ENCODE data around the gene LEP.

The LEP gene

DNA sequence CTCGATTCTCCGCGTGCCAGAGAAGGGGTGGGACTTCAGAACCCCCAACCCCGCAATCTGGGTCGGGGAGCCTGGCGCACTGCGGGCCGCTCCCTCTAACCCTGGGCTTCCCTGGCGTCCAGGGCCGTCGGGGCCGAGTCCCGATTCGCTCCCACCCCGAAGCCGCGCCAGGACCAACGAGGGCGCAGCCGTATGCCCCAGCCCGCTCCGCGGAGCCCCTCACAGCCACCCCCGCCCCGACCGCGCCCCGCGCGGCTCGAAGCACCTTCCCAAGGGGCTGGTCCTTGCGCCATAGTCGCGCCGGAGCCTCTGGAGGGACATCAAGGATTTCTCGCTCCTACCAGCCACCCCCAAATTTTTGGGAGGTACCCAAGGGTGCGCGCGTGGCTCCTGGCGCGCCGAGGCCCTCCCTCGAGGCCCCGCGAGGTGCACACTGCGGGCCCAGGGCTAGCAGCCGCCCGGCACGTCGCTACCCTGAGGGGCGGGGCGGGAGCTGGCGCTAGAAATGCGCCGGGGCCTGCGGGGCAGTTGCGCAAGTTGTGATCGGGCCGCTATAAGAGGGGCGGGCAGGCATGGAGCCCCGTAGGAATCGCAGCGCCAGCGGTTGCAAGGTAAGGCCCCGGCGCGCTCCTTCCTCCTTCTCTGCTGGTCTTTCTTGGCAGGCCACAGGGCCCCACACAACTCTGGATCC, at the start of gene LEP:
LEP (plus strand) TSS at position 583 of the 691 bp plus-strand sequence. CDS start 10,741 bp downstream, outside the sequence.
- DNase-seq: no peak

DNA sequence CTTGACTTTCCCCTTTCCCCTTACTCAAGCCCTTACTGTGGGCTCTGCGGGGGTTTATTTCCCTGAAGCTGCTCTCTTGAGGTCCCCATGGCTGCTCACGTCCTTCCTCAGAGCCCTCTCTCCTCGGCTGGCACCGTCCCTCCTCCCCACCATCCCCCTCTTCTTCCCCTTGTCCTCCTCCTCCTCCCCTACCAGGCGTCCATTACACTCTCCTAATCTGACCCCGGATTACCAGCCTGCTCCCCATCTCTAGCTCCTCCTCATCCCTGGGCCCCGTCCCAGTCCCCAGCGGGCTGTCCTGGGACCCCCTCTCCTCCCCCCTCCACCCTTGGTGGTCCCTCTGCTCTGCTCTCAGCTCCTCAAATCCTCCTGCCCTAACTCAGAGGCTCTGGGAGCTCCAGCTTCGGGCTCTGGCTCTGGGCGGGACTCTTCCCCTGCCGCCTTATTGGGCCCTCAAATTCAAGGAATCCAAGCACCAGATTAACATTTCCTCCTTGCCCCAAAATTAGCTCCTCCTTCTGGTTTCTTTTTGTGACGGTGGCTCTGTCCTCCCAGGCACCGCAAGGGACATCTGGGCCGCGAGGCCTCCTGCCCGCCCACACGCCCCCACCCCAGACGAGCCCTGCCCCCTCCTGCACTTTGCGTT, 48.5 kb upstream of the LEP start:
- DNase-seq: no peak

DNA sequence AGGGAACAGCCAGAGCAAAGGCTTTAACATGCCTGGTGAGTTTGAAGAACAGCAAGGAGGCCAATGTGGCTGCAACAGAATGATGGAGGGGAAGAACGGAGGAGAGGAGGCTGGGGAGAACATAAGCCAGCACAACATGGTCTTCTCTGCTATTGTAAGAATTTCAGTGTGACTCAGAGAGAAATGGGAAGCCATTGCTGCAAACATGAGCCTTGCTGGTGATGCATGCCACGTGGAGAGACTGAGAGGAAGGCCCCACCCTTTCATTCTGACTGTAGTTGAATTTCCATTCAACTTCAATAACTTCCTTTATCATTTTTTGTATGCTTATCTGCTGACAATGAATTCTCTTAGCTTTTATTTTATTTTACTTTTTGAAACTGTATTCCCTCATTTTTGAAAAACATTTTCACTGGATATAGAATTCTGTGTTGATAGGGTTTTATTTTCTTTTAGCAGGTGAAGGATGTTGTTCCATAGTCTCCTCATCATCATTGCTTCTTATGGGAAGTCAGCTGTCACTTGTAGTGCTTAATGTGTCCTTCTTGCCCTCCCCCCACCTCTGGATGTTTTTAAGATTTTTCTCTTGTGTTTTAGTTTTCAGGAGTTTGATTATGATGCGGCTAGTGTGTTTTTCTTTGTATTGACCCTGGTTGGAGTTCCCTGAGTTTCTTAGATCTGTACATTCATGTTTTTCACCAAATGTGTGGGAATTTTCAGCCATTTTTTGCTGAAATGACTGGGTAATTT, 46.4 kb upstream of the LEP start:
- no peak for DNase-seq

DNA sequence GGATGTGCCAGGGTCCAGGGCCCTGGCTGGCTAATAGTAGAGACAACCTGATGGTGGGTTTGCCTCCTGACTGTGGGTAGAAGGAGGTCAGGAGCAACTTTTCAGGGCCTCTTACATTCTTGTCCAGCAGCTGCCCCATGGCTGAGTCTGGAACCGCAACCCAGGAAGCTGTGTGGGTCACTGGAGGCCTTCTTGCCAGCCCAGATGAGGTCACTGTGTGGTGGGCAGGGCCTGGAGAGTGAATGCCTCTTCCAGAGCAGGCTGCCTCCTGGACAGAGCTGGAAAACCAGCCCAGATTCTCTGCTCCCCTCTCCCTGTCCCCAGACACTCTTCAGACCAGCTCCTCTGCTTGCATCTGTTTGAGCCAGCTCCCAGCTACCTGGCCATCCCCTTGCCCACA, 43.5 kb upstream of the LEP start:
- DNase-seq: no peak

DNA sequence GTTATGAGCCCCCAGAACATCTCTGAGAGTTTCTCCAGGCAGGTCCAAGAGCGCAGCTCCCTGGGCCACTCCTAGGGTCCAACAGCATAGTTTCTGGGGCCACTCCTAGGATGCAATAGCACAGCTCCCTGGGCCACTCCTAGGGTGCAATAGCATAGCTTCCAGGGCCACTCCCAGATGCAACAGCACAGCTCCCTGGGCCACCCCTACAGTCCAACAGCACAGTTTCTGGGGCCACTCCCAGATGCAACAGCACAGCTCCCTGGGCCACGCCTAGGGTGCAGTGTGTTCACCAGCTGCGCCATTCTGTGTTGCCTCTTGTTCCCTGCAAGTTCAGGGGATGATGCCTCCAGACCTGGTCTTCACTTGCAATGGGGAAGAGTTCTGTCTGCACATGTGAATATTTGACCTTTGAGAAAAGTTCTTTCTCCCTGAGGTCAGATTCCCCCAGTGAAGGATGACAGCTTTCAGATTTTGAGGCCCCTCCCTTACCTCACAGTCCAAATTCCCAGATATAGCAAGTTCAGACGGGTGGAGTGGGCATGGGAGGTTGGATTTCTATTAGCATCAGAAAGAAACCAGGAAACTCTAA, 43.0 kb upstream of the LEP start:
- no peak for DNase-seq

DNA sequence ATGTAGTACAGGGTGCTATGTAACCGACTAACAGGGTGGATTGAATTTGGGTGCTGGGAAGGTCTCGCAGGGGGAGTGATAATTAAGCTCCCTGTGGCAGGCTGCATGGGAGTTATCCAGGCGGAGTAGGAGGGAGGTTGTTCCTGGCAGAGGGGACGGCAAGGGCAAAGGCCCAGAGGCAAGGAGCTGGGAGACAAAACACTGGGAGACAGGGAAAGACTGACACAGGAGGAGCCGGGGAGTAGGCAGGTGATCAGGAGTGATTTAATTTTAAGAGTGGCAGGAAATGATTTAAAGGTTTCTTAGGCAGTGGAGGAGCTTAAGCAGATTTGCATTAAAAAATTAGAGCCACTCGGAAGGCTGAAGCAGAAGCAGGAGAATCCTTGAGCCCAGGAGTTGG, 40.7 kb upstream of the LEP start:
- no peak for DNase-seq

DNA sequence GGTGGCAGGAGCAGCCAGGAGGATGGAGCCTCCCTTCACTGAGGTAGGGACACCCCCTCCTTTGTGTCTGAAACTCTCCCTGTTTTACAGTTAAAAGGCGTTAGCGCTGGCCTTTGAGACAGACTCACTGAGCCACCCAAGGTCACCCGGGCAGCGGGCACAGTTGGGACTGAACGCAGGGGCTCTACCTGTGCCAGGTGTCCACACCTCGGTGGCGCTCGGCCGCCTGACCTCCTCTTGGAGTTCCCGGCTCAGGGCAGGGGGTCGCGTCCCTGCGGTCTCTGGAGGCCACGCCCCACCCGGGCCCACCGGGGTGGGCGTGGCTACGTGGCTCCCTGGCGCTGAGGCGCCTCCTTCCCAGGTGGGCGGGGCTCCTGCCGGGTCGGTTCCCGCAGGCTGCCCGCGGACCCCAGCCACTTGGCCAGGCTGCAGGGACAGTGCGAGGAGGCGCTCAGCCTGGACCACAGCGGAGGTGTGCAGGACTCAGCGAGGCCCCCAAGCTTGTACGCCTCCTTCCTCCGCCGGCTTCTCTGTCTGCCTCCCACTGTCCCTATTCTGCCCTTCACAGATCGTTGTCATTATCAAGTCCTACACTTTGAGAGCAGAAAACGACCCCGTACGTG, 39.9 kb upstream of the LEP start:
- DNase-seq: no peak

DNA sequence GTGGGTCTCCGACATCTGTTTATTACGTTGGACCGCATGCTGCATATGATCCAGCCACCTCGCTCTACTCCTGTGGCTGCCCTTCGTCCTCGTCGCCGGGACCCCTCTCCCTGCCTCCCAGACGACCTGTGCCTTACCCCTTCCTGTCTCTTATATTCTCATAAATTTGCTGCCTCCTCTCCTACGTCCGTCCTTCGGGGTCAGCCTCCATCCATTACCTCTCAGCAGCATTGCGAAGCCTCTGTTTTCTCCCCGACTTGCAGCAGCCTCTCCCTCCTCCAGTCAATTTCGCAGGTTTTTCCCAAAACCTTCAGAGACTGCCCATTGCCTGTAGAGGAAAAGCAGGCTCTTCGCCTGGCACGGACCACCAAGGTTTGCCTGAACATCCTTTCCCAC, 39.4 kb upstream of the LEP start:
- DNase-seq: no peak

DNA sequence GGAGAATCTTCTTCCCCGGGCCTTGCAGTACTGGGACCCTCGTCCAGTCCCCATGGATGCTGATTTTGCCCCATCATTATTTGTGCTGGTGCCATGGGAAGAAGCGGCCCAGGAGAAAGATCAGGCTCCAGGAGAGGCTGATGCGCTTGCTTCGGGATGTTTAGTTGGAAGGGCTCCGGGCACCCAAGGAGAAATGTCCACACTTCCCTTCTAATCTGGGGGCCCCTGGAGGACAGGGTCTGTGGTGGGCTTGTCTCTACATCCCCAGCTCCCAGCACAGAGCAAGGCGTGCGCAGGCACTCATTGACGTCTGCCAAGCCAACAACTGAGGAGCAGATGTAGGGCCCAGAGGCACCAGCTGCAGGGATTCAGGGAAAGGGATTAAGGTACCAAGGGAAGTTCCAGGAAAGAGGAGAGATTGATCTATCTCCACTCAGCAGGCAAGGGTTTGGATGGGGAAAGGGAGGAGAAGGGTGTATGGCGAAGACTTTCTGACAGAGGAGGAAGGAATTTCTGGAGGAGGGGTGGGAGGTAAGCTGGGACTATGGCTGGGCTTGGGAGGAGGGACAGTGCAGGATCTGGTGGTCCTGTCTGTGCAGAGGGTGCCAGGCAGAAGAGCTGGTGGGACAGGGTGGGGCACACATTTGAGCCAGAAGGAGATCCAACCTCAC, 38.7 kb upstream of the LEP start:
- DNase-seq: no peak

DNA sequence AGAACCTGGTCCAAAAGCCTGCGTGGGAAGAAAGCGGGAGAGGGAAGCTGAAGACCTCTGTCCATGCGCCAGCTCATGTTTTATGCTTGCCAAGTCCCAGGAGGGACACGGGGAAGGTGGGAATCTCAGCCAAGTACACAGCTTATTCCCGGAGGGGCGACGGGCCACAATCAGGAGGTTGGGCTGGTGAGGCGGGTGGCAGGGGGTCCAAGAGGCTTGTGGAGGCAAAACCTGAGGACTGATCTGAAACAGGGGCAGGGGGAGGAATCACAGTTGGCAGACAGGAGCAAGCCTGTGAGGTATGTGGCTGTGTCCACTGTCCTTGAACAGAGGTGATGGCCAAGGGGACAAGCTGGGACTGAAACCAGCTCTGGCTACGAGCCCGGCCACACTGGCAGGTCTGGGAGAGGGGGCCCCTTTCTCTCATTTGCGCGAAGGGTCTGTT, 38.0 kb upstream of the LEP start:
- DNase-seq: no peak

DNA sequence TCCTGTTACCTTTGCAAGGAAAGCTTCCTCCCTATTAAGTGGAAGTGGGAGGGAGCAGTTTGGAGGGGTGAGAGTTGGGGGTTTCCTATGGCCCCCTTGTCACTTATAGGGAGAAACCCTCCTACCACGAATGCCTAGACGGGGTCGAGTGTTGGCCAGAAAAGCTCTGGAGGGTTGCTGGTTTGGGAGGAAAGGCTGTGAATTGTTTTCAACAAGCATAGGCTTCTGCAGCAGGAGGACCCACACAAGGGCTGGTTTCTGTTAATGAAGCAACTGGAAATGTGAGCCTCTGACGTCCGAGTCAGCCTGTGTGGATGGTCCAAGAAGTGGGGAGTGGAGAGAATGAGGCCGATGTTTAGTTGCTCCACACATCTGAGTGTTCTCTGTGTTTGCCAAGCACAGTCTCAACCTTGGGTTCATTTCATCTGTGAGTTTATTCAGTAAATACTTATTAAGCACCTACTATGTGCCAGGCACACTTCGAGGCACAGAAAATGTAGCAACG, 37.3 kb upstream of the LEP start:
- peak in 1 of 2 experiments; percentile 2 for DNase-seq

DNA sequence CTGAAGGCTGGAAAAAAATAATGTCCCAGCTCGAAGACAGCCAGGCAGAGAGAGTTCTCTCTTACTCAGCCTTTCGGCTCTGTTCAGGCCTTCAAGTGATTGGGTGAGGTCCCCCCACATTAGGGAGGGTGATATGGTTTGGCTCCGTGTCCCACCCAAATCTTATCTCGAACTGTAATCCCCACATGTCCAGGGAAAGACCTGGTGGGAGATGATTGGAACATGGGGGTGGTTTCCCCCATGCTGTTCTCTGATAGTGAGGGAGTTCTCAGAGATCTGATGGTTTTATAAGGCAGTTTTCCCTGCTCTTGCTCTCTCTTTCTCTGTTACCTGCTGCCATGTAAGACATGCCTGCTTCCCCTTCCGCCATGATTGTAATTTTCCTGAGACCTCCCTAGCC, 36.6 kb upstream of the LEP start:
- no peak for DNase-seq

DNA sequence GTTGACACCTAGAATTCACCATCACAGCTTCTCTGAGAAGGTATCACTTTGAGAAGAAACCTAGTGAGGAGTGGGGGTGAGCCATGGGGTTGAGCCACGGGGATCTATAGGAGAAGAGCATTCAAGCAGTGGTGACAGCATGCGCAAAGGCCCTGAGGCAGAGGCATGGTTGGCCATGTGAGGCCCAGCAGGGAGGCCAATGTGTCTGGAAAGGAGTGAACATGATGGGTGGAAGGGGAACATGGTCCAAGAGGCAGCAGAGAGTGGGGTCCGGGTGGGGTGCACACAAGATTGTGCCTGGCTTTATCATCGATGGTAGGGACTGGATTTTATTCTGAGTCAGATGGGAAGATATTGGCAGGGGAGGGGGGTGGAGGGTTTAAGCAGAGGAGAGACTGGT, 36.0 kb upstream of the LEP start:
- peak in 1 of 2 experiments; percentile 12 for DNase-seq

DNA sequence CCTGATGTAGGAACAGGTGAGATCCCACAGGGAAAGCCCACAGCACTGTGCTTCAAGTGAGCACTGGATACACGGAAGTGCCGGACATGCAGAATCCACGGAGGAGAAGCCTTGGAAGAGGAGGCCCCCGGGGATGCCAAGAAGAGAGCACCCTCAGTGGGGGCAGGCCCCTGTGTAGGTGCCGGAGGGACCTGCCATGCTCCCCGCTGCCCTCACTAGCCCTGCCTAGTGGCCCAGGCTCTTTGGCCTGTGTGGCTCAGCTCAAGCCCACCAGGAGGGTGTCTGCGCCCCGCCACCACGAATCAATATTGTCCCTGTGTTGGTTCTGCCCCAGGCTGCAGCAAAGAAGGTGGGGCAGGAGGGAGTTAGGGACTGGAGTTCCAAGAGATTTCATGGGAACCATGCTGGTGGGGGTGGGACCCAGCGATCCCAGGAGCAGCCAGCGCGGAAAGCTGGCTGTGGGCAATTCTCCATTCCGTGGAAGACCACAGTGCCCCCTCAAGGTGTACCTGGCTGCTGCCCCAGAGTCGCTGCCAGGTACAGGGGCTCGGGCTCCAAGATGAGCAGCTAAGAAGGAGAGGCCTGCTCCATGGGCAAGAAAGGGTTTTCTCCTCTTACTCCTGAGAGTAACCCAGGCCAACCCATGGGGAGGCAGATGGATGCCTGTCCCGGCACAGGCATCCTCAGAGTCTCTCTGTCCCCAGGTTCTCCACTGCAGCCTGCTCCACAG, 34.9 kb upstream of the LEP start:
- peak in 1 of 2 experiments; percentile 7 for DNase-seq

DNA sequence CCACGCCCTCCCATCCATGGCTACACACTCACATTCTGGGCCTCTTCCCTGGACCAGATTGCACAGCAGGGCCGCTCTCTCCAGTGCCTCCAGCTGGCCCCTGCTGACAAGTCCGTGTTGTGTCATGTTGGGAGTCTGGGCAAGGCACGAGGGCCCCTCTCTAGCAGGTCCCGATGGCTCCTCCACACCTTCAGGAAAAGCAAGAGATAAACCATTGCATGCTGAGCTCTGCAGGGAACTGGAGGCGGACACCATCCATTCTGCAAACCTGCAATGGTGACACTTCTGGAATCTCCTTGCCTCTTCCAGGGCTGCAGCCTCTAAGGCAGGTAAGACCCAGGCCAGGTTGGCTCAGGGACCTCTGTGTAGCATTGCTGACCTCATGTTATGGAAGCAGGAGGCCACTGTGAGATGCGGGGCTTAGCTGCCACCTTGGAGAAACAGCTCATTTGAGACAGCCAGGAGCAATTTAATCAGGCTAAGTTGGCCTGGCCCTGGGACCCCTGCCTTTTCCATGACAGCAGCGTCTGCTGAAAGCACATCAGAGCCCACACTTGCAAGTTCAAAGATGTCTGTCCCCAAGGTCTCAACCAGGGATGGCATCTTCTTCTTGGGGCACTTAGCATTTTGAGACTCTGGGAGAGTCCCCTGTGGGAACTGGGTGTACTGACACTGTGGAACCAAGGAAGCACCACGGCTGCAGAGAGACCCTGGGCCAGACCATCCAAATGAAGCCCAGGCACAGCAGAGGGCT, 34.2 kb upstream of the LEP start:
- no peak for DNase-seq

DNA sequence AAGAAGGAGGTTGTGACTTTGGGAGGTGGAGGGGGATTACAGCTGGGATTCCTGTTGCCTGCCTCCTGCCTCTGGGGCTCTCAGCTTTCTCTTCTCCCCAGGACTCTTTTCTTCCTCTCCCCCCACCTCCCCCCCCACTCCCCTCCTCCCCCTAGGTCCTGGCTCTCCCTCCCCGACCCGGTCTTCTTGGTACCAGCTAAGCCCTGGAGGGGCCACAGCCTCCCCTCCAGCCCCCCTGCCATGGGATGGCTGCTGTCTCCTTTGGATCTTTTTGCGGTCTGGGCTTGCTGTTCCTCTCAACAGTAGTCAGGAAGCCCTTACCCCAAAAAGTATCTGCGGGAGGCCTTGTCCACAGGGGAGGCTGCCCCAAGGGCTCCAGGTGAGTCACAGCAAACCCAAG, 33.5 kb upstream of the LEP start:
- no peak for DNase-seq

DNA sequence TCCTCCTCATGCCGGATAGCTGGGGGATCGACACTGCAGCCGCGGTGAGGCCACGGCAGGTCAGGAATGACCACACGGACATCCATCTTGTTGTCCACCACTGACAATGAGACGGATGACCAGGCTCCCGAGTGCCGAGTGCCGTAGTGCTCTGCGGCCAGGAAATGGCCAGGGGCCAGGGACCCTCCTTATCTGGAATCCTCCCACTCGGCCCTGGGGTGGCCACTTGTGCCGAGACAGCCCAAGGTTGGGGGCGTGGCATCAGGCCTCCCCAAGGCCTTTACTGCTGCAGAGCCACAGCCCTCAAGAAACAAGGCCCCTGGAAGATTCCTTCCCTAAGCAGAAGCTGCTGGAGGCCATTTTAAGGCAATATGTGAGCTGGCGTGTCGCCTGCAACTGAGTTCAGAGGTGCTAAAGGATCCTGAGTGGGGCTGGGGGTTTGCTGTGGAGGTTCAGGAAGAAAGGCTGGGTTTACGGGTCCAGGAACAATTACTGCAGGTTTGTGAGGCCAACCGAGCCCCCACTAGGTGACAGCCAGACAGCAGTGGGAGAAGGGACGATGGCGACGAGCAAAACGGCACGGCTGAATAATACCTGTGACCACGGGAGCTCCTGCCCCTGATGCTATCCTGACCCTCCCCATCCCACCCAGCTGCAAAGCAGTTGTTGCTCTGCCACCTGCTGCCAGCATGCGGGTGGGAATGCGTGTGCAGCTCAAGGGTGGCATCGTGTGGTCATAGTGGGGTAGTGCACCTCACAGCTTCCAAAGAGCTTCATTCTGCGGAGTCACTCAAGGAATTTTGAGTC, 31.6 kb upstream of the LEP start:
- peak; percentile 78 to 80 for DNase-seq

DNA sequence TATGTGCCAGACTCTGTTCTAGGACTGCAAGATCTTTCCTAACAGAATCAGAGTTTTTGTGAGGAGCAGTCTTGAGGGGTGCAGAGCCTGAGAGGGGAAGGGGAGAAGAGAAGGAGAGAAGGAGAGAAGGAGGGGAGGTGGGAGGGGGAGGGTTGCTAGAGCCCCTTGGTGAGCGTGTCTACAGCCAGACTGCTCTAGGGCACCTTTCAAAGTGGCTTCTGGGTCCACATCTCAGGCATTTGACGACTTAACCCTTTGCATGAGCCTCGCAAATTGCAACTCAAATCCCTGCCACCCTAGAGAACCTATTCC, 31.1 kb upstream of the LEP start:
- no peak for DNase-seq

DNA sequence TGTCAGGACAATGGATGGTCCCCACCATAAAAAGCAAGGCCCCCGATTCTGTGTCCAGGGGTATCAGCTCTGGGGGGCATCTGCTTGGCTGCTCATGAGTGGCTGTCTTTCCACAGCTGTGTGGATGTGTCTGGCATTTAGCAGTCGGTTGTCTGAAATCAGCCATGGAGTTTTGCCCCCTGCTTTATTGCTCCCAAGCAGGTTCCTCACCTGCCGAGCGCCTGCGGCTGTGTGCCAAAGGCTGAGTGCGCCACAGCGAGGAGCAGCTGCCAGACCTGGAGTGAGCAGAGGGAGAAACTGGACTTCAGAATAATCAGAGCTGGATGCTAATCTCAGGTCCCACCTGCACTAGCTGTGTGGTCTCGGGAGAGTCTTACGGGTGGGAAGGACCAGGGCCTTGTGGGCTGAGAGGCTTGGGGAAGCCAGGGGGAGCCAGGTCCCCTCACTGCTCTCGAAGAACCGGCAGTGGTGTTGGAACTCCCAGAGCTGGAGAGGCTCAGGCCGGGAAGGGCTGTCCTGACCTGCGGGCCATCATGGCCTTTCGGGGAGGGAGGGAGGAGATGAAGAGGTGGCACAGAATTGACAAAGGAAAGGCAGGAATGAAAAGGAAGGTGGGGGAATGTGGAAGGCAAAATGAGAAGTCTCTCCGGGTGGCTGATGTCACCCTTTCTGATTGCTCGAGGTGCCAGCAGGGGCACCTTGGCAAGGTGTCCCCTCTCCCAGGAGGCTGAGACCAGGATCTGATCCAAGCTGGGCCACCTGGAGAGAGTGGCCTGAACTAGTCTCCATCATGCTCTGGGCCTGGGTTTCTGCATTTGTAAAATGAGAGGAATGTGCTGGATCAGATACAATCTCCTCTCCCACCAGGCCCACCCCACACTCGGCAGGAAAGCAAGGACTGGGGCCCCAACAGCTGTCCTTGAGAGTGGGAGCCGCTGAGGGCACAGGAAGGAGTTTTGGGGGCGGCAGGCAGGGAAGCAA, 30.2 kb upstream of the LEP start:
- DNase-seq: no peak
